Gastrocnemius medialis (tissue), 4 donors: ENCODE results near the gene WDR49. TPM values are rescaled to one million over a fixed set of nuclear protein-coding genes. Genes with fewer than 3 reads are reported as not detected.

ENCODE experiments used
- ATAC-seq, 2 donors: fragments of 150-250 bp; one replicate each; pipeline ENCODE4 v1.9.1; 2016
- DNase-seq, 2 donors: peaks; one replicate each; pipeline ENCODE4 v3.0.0-alpha.2; 2019
- H3K27ac ChIP-seq, 4 donors: fragments of 200-600 bp; sonication (generic); 1 replicate in 1 of 4; 2 replicates in 3 of 4; pipeline ENCODE4 v1.5.1; 2016 to 2018; ENCODE audit warnings: mild to moderate bottlenecking in 2 of 4, moderate library complexity in 1 of 4
- H3K27me3 ChIP-seq, 3 donors: fragments of 200-600 bp; sonication (generic) in 2 of 3; 1 replicate in 1 of 3; 2 replicates in 2 of 3; pipeline versions ENCODE4 v1.5.1 to v1.6.0; 2016 to 2019; ENCODE audit warnings: mild to moderate bottlenecking in 1 of 3, moderate library complexity in 1 of 3
- H3K36me3 ChIP-seq, 2 donors: fragments of 200-600 bp; sonication (generic) in 1 of 2; one replicate each; pipeline ENCODE4 v1.5.1; 2017 to 2018
- H3K4me1 ChIP-seq, 2 donors: fragments of 200-600 bp; sonication (generic) in 1 of 2; one replicate each; pipeline ENCODE4 v1.5.1; 2016 to 2017; ENCODE audit warnings: mild to moderate bottlenecking in 2 of 2
- H3K4me3 ChIP-seq, 4 donors: fragments of 200-600 bp; sonication (generic) in 3 of 4; 1 replicate in 1 of 4; 2 replicates in 3 of 4; pipeline ENCODE4 v1.5.1; 2016 to 2019; ENCODE audit warnings: mild to moderate bottlenecking in 2 of 4
- H3K9me3 ChIP-seq, 3 donors: fragments of 200-600 bp; sonication (generic) in 2 of 3; 1 replicate in 1 of 3; 2 replicates in 2 of 3; pipeline ENCODE4 v1.5.1; 2016 to 2019
- POLR2A ChIP-seq, 2 donors: fragments of 450-650 bp; IDR thresholded peaks; one replicate each; pipeline ENCODE4 v1.6.1; 2017; ENCODE audit warnings: antibody characterized with exemption in 2 of 2, mild to moderate bottlenecking in 2 of 2, moderate library complexity in 2 of 2
- in situ Hi-C, 4 donors: fragments of 200-750 bp; cut with MboI; loops; one replicate each; pipeline versions ENCODE4 v1.15.0 to v1.8.0; 2017; ENCODE audit warnings: low sequenced_read_pairs in 4 of 4
- intact Hi-C: fragments of 100-400 bp; cut with DNase I; formaldehyde crosslinking; loops from one replicate; pipeline ENCODE4 v1.15.1; 2023; ENCODE audit warnings: low total_unique reads
- total RNA-seq, 4 donors: library from RNA; depleted of rRNA; stranded (reverse); fragments of >200 nt; gene quantifications; one replicate each; pipeline versions ENCODE4 v1.1.0 to v1.2.3, GENCODE V29; 2016
- TF ChIP-seq, protein P1 (sequence below), 5 experiments: fragments of 450-650 bp in 3 of 5; fragments of 200-600 bp in 2 of 5; sonication (generic) in 2 of 5; IDR thresholded peaks in 4 of 5; conservative IDR thresholded peaks in 1 of 5; 1 replicate in 4 of 5; 2 replicates in 1 of 5; pipeline ENCODE4 v1.5.1; 2016 to 2019; ENCODE audit warnings: antibody characterized with exemption in 5 of 5, mild to moderate bottlenecking in 3 of 5, moderate library complexity in 3 of 5

The WDR49 gene
- total RNA-seq, 4 donors from 2014 or later: 0.29 to 1.2 (median 0.68) TPM

DNA sequence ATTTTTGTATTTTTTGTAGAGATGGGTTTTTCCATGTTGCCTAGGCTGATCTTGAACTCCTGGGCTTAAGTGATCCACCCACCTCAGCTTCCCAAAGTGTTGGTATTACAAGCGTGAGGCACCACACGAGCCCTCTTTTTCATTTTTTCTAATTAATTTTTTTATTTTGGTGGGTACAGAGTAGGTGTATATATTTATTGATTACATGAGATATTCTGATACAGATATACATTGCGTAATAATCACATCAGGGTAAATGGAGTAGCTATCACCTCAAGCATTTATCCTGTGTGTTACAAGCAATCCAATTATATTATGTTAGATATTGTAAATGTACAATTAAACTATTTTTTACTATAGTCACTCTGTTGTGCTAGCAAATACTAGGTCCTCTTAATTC lies 66.1 kb downstream of the WDR49 start:
- intact Hi-C loops (no loop called here), in situ Hi-C loops (no loop called here)
- TF ChIP-seq POLR2A (IDR thresholded peaks at IDR 0.05): no peak
- TF ChIP-seq, protein P1, sequence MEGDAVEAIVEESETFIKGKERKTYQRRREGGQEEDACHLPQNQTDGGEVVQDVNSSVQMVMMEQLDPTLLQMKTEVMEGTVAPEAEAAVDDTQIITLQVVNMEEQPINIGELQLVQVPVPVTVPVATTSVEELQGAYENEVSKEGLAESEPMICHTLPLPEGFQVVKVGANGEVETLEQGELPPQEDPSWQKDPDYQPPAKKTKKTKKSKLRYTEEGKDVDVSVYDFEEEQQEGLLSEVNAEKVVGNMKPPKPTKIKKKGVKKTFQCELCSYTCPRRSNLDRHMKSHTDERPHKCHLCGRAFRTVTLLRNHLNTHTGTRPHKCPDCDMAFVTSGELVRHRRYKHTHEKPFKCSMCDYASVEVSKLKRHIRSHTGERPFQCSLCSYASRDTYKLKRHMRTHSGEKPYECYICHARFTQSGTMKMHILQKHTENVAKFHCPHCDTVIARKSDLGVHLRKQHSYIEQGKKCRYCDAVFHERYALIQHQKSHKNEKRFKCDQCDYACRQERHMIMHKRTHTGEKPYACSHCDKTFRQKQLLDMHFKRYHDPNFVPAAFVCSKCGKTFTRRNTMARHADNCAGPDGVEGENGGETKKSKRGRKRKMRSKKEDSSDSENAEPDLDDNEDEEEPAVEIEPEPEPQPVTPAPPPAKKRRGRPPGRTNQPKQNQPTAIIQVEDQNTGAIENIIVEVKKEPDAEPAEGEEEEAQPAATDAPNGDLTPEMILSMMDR (IDR thresholded peaks at IDR 0.05 in 4 of 5, conservative IDR thresholded peaks at IDR 0.05 in 1 of 5): no peak
- Histone ChIP-seq H3K4me3 (no peak overlapping the region), H3K36me3 (no peaks in the 10 kb centered on the region), H3K9me3 (no peaks in the 10 kb centered on the region), H3K27ac (no peak overlapping the region), H3K27me3 (no peaks in the 10 kb centered on the region), H3K4me1 (no peaks in the 10 kb centered on the region)
- ATAC-seq (no peak), DNase-seq (no peak)

DNA sequence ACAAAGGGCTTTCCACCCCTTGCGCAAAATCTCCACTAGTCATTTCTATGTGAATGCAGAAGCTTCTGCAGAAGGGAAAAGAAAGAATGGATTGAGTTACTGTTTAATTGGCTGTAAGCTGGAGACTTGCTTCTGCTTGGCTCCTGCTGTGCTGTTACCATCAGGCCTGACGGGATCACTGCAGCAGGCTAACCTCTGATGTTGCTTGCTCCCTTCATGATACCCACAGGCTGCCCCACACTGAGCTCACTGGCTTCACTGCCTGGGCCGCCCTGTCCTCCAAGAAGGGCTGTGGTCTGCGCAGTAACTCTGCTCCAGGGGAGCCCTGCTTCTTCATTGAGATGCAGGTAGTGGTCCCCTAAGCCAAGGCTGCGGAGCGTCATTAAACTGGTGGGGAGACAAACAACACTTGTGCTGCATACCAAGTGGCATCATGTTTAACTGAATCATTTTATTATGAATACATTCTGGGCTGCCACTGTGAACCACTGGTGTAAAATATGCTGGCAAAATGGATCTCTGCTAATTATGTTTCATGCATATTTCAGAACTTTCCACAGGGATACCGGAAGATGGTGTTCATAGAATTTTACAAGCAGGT lies 78.6 kb downstream of the WDR49 start:
- ATAC-seq (no peak), DNase-seq (no peak)
- no peaks in the 10 kb centered on the region for H3K36me3 ChIP-seq
- H3K27ac ChIP-seq: no peak overlapping the region
- H3K9me3 ChIP-seq: no peaks in the 10 kb centered on the region
- in situ Hi-C loops: no loop called here
- H3K4me1 ChIP-seq: no peaks in the 10 kb centered on the region
- TF ChIP-seq, protein P1 (IDR thresholded peaks at IDR 0.05 in 4 of 5, conservative IDR thresholded peaks at IDR 0.05 in 1 of 5): no peak
- TF ChIP-seq POLR2A (IDR thresholded peaks at IDR 0.05): no peak
- H3K4me3 ChIP-seq: no peak overlapping the region
- no peaks in the 10 kb centered on the region for H3K27me3 ChIP-seq
- intact Hi-C loops: no loop called here

DNA sequence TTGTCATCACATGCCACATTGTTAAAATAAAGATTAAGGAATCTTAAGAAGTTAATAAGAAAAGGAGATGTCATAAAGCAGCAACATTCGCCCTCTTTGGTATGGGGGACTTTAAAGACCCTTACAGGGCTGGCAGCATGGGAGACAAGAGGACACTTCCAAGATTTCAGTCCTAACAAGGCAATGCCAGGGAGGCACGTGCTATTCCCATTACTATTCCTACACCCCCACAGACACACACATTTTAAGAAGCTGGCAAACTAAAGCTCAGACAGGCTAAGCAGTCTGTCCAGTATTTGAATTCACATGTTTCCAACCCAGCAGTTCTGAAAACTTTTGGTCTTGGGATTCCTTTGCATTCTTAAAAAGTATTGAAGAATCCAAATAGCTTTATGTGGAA lies 80.8 kb downstream of the WDR49 start:
- H3K27ac ChIP-seq: no peak overlapping the region
- no peaks in the 10 kb centered on the region for H3K27me3 ChIP-seq
- H3K36me3 ChIP-seq: no peaks in the 10 kb centered on the region
- H3K4me1 ChIP-seq: no peaks in the 10 kb centered on the region
- H3K9me3 ChIP-seq: no peaks in the 10 kb centered on the region
- intact Hi-C loops (no loop called here), in situ Hi-C loops (no loop called here)
- no peak for ATAC-seq
- no peak overlapping the region for H3K4me3 ChIP-seq
- no peak for TF ChIP-seq POLR2A (IDR thresholded peaks at IDR 0.05)
- TF ChIP-seq, protein P1 (IDR thresholded peaks at IDR 0.05 in 4 of 5, conservative IDR thresholded peaks at IDR 0.05 in 1 of 5): no peak
- DNase-seq: no peak

DNA sequence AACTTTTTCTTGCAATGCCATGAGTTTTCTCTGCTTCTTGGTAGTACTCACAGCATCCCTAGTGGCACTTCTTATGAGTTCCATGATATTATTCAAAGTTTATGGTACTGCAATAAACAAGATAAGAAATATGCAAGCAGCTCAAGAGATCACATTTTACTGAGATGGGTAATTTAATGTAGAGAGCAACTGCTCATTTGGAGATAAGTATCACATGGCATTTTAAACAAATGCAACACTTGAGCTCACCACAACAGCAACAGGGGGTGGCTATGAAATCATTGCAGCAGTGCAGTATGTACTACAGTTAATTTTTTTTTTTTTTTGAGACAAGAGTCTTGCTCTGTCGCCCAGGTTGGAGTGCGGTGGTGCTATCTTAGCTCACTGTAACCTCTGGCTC lies 85.1 kb downstream of the WDR49 start:
- no peak overlapping the region for H3K27ac ChIP-seq
- no peak overlapping the region for H3K4me3 ChIP-seq
- no peaks in the 10 kb centered on the region for H3K27me3 ChIP-seq
- DNase-seq: no peak
- ATAC-seq: no peak
- intact Hi-C loops (no loop called here), in situ Hi-C loops (no loop called here)
- H3K4me1 ChIP-seq: no peaks in the 10 kb centered on the region
- no peaks in the 10 kb centered on the region for H3K36me3 ChIP-seq
- no peak for TF ChIP-seq POLR2A (IDR thresholded peaks at IDR 0.05)
- TF ChIP-seq, protein P1 (IDR thresholded peaks at IDR 0.05 in 4 of 5, conservative IDR thresholded peaks at IDR 0.05 in 1 of 5): no peak
- H3K9me3 ChIP-seq: no peaks in the 10 kb centered on the region

DNA sequence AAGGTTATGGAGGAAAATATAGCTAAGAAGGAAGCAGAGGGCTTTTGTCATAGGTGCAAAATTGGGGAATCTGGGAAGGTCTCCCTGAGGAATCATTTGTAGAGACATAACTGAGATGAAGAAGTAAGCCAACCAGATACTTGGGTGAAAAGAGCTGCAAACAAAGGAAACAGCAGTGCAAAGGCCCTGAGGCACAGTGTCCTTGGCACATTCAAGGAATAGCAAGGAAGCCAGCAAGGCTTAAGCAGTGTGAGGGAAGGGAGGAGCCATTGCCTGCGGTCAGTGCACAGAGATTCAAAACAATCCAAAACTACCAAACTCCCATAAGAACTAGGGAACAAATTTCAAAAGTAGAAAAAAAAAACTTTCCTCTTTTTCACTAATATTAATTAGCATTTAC lies 88.3 kb downstream of the WDR49 start:
- no peak for TF ChIP-seq POLR2A (IDR thresholded peaks at IDR 0.05)
- TF ChIP-seq, protein P1 (IDR thresholded peaks at IDR 0.05 in 4 of 5, conservative IDR thresholded peaks at IDR 0.05 in 1 of 5): no peak
- no peak for ATAC-seq
- H3K9me3 ChIP-seq: no peaks in the 10 kb centered on the region
- no peak overlapping the region for H3K27ac ChIP-seq
- intact Hi-C loops (no loop called here), in situ Hi-C loops (no loop called here)
- H3K27me3 ChIP-seq: no peaks in the 10 kb centered on the region
- no peak for DNase-seq
- H3K36me3 ChIP-seq: no peaks in the 10 kb centered on the region
- H3K4me3 ChIP-seq: no peak overlapping the region
- no peaks in the 10 kb centered on the region for H3K4me1 ChIP-seq
